ENCODE results near the gene MPIG6B.

Gene MPIG6B

DNA sequence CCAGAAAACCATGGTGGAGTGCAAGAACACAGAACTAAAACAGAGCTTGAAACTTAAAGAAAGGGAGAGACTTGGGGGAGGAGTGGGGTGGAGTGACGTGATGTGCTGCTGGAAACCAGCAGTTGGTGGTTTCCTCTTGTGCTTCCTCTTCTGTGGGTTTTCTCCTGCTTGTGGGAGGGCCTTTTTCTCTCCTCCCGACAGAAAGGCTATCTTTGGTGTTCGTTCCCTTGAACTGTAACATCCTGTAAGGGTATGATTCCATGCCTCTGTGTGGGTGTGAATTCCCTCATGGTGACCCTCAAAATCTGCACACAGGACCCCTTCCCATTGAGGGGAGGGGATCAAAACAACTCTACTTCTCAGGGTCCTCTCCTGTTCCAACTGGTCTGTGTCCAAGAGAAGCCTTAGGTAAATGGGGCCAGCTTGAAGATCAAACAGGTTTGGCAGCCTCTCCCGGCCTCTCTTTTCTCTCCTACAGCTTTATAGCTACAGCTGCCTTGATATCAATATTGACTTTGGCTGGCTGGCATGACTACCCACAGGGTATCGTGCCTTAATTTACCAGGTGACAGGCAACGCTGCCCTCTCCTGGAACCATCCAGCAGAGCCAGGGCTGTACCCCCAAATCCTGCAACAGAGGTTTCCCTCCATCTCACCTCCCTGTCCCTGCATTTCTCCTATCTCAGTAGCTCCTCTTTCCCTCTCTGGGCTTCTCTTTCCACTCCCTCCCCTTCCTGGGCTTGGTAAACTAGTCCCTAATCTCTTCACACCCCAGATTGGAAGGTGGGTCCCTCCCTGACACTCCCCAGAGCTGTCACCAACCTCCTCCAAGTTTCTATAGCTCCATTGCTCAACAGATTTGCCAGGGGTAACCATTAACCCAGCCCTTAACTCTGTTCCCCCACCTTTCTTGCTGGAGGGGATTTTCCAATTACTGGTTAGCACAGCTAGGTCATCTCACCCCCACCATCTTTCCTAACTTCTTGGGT is 15.1 kb downstream of the MPIG6B start:
- peak; percentile 90 for DNase-seq (ENCODE audit: low read depth)

DNA sequence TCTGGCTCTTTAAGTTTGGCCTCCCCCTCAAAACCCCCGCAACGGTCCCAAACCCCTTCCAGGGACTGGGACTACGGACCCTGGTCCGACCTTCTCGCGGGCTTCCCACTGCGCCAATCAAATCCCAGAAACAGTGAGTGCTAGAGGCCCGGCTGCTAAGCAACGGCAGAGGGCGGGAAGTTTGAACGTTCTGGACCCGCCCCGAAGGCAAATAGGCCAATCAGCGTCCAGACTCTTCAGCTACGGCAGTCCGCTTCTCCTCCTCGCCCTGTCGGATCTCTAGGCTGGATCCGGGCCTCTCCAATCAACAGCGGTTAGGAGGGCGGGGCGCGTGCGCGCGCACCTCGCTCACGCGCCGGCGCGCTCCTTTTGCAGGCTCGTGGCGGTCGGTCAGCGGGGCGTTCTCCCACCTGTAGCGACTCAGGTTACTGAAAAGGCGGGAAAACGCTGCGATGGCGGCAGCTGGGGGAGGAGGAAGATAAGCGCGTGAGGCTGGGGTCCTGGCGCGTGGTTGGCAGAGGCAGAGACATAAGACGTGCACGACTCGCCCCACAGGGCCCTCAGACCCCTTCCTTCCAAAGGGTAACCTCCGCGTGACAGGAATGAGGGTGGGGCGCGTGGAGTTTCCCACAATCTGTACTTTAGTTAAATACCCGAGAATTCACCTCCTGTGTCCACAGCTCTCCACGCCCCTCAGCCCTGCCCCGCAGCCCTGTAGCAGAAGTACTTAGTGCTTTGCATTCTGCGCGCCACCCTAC is 16.6 kb downstream of the MPIG6B start, which contains the start of gene MSH5:
Gene MSH5 (plus strand): TSS at position 367 of the 758 bp plus-strand sequence. CDS start 462 bp downstream, outside the sequence.
- peak; percentile 98 for DNase-seq (ENCODE audit: low read depth)

DNA sequence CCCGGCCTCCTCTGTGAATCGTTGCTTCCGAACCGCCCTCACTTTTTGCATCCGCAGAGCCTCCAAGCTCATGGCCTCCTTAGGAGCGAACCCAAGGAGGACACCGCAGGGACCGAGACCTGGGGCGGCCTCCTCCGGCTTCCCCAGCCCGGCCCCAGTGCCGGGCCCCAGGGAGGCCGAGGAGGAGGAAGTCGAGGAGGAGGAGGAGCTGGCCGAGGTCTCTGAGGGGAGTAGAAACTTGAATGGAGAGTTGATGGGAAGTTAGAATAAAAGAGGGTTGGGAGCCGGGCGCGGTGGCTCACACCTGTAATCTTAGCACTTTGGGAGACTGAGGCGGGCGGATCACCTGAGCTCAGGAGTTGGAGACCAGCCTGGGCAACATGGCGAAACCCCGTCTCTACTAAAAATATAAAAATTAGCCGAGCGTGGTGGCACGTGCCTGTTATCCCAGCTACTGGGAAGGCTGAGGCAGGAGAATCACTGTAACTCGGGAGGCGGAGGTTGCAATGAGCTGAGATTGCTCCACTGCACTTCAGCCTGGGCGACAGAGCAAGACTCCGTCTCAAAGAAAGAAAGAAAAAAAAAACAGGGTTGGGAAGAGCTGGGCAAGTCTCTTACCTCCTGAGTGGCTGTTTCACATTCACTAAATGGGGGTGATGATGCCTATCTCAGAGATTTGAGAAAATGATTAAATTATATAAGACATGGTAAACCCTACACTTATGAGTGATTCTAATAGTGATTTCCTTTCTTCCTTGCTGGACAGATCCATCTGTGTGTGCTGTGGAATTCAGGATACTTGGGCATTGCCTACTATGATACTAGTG is 17.4 kb downstream of the MPIG6B start:
- DNase-seq (ENCODE audit: low read depth), result no peak

DNA sequence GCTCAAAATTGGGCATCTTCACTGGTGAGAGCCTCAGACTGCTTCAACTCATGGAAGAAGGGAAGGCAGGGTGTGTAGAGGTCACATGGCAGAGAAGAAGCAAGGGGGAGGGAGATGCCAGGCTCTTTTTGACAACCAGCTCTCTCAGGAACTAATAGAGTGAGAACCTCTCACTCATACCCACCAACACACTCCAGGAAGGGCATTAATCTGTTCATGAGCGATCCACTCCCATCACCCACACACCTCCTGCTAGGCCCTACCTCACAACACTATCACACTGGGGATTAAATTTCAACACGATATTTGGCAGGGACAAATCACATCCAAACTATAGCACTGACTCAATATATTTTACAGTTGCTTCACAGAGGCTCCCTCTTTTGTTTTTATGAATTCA is 18.6 kb downstream of the MPIG6B start:
- no peak for DNase-seq (ENCODE audit: low read depth)

DNA sequence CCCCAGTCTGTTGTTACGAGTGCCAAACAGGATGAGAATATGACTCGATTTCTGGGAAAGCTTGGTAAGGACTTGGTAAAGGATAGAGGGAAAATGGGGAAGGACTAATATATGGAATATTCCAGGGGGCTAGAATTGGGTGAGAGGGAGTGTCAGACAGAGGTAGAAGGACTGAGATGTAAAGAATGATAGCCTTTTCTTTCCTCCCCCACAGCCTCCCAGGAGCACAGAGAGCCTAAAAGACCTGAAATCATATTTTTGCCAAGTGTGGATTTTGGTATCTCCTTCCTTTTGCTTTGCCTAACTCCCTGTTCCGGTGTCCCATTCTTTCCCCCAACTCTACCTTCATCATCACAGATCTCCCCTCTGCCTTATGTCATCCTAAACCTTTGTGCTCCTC is 19.7 kb downstream of the MPIG6B start:
- no peak for DNase-seq (ENCODE audit: low read depth)

DNA sequence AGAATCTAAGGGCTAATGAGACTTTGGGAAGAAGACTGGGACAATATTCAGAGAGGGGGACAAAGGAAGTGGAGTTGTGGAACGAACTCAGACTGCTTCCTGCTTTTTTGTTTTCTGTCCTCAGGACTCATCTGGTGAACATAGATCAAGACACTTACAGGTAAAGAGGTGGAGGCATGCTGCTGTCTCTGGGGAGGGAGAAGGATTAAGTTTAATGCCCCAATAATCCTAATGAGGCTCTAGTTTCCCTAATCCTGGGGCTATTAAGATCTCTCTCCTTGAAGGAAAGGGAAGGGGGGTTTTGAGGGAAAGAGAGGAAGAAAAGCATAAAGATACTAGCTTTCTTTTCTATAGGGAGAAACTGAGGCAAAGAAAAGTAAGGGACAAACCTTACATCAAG is 21.2 kb downstream of the MPIG6B start:
- no peak for DNase-seq (ENCODE audit: low read depth)

DNA sequence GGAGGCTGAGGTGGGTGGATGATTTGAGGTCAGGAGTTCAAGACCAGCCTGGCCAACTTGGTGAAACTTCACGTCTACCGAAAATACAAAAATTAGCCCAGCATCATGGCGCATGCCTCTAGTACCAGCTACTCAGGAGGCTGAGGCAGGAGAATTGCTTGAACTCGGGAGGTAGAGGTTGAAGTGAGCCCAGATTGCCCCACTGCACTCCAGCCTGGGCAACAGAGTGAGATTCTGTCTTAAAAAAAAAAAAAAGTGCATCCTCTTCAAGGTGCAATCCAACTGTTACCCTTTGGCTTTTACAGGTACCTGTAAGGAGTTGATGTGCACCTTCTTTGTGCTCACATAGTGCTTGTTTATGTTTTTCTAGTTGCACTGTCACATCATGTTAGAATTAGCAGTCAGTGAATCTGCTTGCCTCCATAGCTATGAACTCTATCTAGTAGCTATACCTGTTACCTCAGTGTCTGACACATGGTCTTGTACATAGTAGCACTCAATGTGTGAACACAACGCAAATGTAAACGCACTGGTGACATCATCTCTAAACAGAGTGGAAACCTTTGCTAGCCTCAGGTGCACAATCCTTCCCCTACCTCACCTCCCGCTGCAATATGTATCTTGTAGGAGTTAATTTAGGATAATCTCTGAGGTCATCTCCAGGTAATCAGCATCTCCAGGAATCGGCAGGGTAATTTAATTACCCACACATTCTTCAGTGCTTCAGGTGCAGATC is 26.3 kb downstream of the MPIG6B start:
- DNase-seq (ENCODE audit: low read depth), result no peak

DNA sequence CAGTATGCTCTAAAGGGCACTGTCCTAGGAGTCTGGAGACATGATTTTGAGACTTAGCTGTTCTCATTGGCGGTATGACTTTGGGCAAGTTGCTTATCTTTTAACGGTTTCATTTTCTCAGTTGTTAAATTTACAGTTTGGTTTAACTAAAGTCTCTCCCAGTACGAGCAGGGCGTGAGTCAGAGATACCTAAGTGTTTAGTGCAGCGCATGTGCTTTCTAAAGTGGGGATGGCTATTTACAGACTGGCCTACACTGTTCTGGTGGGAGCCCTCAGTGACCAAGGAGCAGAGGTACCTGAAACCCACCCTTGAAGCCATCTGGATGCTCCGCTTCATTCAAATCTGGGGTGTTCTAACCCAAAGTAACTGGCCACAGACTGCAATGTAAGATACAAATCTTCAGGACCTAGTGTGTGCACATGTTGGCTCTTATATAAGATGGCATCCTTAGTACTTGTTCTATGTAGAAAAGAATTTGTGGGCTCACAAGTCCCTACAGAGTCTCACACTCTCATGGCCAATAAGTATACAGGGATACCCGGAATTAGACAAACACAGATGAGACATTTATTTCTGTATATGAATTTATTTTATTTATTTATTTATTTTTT is 27.3 kb downstream of the MPIG6B start:
- peak; percentile 80 for DNase-seq (ENCODE audit: low read depth)

DNA sequence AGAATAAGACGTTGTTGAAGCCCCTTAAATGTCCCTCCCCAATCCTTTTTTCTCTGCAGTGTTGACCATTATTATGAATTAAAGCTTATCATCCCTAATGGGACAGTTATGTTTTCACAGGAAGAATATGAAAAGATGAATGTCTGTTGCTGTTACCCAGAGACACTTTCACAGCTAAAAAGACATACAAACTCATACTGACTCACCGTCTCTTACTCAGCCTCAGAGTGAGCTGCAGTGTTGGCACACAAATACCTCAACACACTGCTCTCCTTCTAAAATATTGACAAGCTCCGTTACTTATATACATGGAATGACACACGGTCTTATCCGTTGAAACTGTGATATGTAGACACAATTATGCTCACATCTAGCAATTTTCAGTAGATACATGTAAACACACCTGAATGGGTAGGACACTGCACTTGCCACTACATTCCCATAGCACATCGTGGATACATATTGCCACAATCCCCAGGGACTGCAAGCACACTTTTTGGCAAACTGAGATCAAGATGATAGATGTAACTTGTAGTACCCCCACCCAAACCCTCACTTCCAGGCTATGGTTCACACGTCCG is 29.7 kb downstream of the MPIG6B start:
- DNase-seq (ENCODE audit: low read depth), result peak; percentile 90

DNA sequence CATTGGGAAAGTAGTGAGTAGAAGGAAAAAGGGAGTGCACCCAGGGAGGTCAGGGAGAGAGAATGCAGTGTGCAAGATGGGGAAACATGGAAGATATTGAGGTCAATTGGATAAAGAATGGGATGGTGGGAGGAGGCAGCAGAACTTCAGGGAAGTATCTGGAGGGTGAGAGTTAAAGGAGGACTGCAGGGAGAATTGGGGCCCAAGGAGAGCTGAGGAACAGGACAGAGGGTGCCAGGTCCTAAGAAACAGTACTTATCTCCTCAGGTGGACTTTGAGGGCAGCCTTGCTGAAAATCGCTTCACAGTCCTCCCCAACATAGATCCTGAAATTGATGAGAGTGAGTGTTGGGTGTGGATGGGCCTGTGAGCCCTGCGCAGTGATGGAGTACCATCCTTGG is 35.1 kb downstream of the MPIG6B start:
- no peak for DNase-seq (ENCODE audit: low read depth)

DNA sequence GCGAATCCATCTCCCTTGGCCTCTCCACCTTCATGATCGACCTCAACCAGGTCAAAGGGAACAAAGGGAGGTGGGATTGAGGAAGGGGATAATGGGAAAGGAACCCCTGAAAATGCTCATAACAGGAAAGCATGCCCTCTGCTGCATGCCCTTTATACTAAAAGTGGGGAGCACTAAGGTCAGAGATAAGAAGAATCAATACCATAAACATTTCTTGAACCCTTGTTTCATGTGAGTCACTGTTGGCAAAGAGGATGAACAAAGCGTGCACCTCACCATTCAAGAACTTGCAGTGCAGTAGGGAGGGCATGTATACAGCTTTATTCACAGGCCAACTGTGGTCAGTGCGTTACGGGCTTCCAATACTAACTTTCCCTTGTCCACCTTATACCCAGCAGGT is 37.6 kb downstream of the MPIG6B start:
- no peak for DNase-seq (ENCODE audit: low read depth)

DNA sequence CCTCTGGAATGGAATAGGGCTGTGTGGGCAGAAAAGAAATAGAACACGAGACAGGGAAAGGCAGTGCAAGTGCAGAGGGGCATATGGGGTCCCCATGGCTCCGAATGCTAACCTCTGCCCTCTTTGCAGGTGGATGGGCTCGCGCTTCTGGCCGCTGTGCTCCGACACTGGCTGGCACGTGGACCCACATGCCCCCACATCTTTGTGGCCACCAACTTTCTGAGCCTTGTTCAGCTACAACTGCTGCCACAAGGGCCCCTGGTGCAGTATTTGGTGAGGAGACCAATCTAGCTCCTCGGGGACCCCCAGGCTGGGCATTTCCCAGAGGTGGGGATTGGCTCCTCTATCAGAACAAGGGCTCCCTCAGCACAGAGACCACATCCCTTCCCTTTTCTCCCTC is 38.2 kb downstream of the MPIG6B start:
- no peak for DNase-seq (ENCODE audit: low read depth)

DNA sequence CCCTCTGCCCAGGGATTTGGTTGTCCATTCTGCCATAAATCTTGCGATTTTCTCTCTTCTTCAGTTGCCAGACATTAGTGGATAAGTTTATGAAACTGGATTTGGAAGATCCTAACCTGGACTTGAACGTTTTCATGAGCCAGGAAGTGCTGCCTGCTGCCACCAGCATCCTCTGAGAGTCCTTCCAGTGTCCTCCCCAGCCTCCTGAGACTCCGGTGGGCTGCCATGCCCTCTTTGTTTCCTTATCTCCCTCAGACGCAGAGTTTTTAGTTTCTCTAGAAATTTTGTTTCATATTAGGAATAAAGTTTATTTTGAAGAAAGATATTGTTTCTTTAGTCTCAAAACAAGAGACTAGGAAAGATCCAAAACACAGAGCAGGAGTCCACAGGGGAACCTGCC is 39.2 kb downstream of the MPIG6B start, which contains the start of gene SAPCD1:
Gene SAPCD1 (plus strand): TSS at position 301 of the 400 bp plus-strand sequence. CDS start 399 bp downstream, outside the sequence.
- no peak for DNase-seq (ENCODE audit: low read depth)

DNA sequence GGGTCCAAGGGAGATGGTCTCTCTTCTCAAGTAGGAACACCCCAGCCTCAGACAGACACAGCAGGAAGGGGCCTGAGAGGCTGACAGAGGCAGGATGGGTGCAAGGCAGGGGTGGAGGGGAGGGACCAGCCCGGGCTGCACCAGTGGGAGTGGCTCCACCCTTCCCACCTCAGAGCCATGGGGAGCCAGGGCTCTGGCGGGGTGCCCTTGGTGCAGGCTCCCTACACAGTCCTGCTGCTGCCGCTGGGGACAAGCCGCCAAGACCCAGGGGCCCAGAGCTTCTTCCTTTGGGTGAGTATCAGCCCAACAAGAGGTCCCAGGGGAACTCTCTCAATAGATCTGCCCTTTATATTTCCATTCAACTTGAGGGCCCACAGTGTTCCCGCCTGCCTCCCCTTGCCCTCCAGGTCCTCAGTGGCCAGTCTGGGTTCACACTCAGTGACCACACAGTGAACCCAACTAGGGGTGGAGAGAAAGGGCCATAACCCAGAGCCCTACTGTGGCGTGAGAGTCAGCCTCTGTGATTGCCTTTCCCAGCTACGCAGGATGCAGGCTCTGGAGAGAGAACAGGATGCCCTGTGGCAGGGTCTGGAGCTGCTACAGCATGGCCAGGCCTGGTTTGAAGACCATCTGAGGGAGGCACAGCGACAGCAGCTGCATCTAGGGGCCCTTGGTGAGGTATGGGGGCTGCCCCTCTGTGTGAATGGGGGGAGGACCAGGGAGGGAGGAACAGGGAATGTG is 39.9 kb downstream of the MPIG6B start:
- no peak for DNase-seq (ENCODE audit: low read depth)

DNA sequence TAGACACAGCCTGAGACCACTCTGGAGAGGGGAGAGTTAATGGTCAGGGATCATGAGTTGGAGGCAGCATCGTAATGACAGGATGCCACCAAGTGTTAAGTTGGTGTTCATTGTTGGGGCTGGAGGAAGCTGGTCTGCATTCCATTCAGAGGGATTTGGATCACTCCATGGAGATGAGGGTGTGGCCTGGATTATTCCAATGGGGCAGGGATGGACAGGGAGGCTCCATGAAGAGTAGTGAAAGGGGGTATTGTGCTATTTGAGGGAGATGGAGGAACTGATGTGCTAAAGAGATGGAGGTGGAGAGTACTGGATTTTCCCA is 40.4 kb downstream of the MPIG6B start:
- no peak for DNase-seq (ENCODE audit: low read depth)

DNA sequence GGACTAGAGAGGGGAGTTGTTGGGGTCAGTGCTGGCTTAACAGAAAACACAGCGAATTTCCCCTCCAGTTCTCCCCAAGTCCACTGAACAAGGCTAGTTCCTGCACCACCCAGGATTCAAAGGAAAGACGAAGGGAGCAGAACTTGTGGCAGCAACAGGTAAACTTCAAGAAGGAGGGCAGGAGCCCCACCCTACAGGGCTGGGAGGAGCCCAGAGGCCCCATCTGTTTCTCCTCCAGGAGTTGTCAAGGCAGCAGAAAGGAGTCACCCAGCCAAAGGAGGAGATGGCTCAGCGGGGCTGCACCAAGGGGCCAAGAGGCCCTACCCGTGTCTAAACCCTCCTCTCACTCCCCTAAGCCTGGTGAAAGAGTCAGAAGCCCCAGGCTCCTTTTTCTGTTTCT is 41.0 kb downstream of the MPIG6B start:
- no peak for DNase-seq (ENCODE audit: low read depth)

DNA sequence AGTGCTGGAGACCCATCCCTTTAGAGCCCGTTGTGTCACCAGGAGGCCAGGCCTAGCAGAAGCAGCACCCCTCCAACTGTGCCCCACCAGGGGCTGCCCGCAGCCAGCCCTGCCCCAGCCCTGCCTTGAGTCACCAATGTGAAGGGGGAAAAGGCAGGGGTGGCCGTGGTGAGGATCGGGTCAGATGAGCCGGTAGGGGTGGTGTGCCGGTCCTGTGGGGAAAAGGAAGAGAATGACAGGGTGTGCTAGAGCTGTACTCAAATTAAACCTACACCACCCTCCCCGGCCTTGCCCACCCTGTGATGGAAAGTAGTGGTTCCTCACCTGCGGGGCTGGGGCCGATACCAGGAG is 42.4 kb downstream of the MPIG6B start:
- DNase-seq (ENCODE audit: low read depth), result no peak

DNA sequence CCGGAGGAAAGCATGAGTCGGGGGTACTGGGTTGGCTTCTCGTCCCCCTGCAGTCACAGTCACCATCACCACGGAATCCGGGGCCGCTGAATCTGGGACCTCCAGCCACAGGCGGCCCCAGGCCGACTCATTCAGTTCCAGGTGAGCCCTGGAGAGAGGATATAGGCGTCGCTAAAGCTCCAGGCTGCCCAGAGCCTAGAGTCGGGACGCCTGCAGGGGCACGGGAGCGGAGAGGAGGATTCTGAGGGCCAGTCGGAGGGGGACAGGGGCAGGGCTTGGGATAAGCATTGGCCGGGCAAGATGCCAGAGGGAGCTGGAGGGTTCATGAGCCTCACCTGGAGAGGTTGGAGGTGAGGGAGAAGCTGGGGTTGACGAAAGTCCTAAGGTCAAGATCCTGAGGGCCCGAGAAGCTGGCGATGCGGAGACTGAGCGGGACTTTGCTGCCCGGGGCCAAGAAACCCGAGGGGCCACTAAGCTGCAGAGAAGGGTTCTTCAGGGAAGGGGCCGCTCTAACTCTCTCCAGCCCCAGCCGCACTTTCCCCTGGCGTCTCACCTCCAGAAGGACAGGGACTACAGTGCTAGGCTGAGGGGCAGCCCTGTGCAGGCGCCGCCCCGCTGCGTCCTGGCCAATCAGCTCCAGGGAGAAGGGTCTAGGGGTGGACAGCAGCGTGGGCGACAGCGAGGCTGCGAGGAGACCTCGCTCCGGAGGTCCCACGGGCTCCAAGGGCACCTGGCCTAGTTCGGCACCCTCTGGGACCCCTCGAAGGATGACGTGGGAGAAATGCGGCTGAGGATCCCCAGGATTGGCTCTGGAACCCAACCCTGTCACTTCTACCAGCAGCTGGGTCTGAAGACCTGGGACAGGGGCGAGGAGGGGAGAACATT is 43.0 kb downstream of the MPIG6B start:
- no peak for DNase-seq (ENCODE audit: low read depth)

DNA sequence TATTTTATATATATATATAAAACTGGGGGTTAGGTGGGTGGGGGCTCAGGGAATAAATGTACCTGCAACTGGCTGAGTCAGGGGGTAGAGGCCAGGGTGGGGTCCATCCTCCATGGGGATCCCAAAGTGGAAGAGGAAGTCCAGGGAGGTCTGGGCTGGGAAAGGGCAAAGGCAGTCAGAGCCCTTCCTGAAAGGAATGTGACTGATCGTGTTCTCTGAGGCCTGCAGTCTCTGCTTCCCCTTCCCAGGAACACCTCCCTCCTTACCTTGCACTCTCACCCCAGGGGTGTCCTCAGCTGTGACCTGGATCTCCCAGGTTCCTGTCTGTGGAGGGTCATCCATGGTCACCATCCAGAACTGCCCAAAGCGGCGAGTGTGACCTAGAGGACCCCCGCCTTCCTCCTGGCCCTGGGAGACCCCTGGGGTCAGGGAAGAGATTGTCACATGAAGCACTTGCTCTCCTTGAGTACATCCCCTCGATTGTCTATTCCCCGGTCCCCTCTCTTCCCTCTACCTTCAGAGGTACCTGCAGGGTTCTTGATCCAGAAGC is 44.0 kb downstream of the MPIG6B start:
- no peak for DNase-seq (ENCODE audit: low read depth)
